ENCODE measurements around the gene ATRAID. TPM values are rescaled to one million over a fixed set of nuclear protein-coding genes. Genes with fewer than 3 reads are reported as not detected.

ATRAID gene
- total RNA-seq, 1 experiment from 2014 or later = 92.8 TPM

- H3F3A ChIP-seq (ENCODE audit: insufficient read depth, low read depth) = peaks cover 19% of the 10 kb centered on the region
- H3K4me1 ChIP-seq (replicated peaks; ENCODE audit: insufficient read depth) = peaks cover 14% of the 10 kb centered on the region
- peak overlapping the region; percentile 93; the same call in 1 of the 2 replicates for H3K4me2 ChIP-seq
- POLR2A ChIA-PET (ENCODE audit: unreplicated experiment) = no interaction called here
- DNase-seq = no peak
- H3K36me3 ChIP-seq (ENCODE audit: low read depth) = peaks cover 18% of the 10 kb centered on the region
- no peak for TF ChIP-seq EZH2 (IDR thresholded peaks at IDR 0.05; ENCODE audit: low read depth)
- TF ChIP-seq, protein P1, sequence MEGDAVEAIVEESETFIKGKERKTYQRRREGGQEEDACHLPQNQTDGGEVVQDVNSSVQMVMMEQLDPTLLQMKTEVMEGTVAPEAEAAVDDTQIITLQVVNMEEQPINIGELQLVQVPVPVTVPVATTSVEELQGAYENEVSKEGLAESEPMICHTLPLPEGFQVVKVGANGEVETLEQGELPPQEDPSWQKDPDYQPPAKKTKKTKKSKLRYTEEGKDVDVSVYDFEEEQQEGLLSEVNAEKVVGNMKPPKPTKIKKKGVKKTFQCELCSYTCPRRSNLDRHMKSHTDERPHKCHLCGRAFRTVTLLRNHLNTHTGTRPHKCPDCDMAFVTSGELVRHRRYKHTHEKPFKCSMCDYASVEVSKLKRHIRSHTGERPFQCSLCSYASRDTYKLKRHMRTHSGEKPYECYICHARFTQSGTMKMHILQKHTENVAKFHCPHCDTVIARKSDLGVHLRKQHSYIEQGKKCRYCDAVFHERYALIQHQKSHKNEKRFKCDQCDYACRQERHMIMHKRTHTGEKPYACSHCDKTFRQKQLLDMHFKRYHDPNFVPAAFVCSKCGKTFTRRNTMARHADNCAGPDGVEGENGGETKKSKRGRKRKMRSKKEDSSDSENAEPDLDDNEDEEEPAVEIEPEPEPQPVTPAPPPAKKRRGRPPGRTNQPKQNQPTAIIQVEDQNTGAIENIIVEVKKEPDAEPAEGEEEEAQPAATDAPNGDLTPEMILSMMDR (conservative IDR thresholded peaks at IDR 0.05) = no peak
- H4K20me1 ChIP-seq (ENCODE audit: insufficient read depth) = no peaks in the 10 kb centered on the region
- no peaks in the 10 kb centered on the region for H3K9me2 ChIP-seq (ENCODE audit: insufficient read depth)
- CTCF ChIA-PET = no interaction called here
- H3K27ac ChIP-seq = no peak overlapping the region
- intact Hi-C loops (cut with micrococcal nuclease; ENCODE audit: unreplicated experiment) = loop anchor here (10.0 kb wide), 2 partner anchors 84 to 106 kb away; partner anchors contain the start of genes MPV17, PREB and PRR30
- no peak overlapping the region for H3K4me3 ChIP-seq
- H3K27me3 ChIP-seq (ENCODE audit: insufficient read depth, low read depth) = no peaks in the 10 kb centered on the region
- H3K79me2 ChIP-seq (ENCODE audit: low read depth) = peaks cover 26% of the 10 kb centered on the region
- H3K9me3 ChIP-seq (ENCODE audit: insufficient read depth, low read depth) = no peaks in the 10 kb centered on the region
- no TSS peak for BruUV-seq (replicated peaks)
- no peak overlapping the region for H2AFZ ChIP-seq
Observed at GRCh38 chr2:27219091-27219490, 7.2 kb downstream of the ATRAID start.

GRCh38 chr2:27220091-27220490 is 8.2 kb downstream of the ATRAID start:
- H3F3A ChIP-seq (ENCODE audit: insufficient read depth, low read depth) = peaks cover 16% of the 10 kb centered on the region
- H3K36me3 ChIP-seq (ENCODE audit: low read depth) = peaks cover 18% of the 10 kb centered on the region
- no peaks in the 10 kb centered on the region for H3K9me2 ChIP-seq (ENCODE audit: insufficient read depth)
- no peak overlapping the region for H3K27ac ChIP-seq
- ChIA-PET POLR2A (ENCODE audit: unreplicated experiment) (interaction anchor here (0.7 kb wide), 1 partner anchor 81 kb away, joined by 6 read pairs; no protein-coding TSS in a partner anchor), CTCF (no interaction called here)
- H2AFZ ChIP-seq = no peak overlapping the region
- DNase-seq = no peak
- H3K27me3 ChIP-seq (ENCODE audit: insufficient read depth, low read depth) = no peaks in the 10 kb centered on the region
- H3K4me1 ChIP-seq (replicated peaks; ENCODE audit: insufficient read depth) = peaks cover 13% of the 10 kb centered on the region
- TF ChIP-seq EZH2 (IDR thresholded peaks at IDR 0.05; ENCODE audit: low read depth) = no peak
- TF ChIP-seq, protein P1 (conservative IDR thresholded peaks at IDR 0.05) = no peak
- no peak overlapping the region for H3K4me2 ChIP-seq
- H3K79me2 ChIP-seq (ENCODE audit: low read depth) = peaks cover 24% of the 10 kb centered on the region
- BruUV-seq (replicated peaks) = no TSS peak
- no peaks in the 10 kb centered on the region for H3K9me3 ChIP-seq (ENCODE audit: insufficient read depth, low read depth)
- intact Hi-C loops (cut with micrococcal nuclease; ENCODE audit: unreplicated experiment) = no loop called here
- H4K20me1 ChIP-seq (ENCODE audit: insufficient read depth) = no peaks in the 10 kb centered on the region
- H3K4me3 ChIP-seq = no peak overlapping the region

GRCh38 chr2:27221166-27221565 is 9.3 kb downstream of the ATRAID start:
- Histone ChIP-seq H3F3A (ENCODE audit: insufficient read depth, low read depth) (peaks cover 8% of the 10 kb centered on the region), H3K9me3 (ENCODE audit: insufficient read depth, low read depth) (no peaks in the 10 kb centered on the region), H3K4me1 (replicated peaks; ENCODE audit: insufficient read depth) (peaks cover 13% of the 10 kb centered on the region), H3K9me2 (ENCODE audit: insufficient read depth) (no peaks in the 10 kb centered on the region), H3K4me3 (no peak overlapping the region), H3K27me3 (ENCODE audit: insufficient read depth, low read depth) (no peaks in the 10 kb centered on the region), H3K36me3 (ENCODE audit: low read depth) (peaks cover 23% of the 10 kb centered on the region), H4K20me1 (ENCODE audit: insufficient read depth) (no peaks in the 10 kb centered on the region), H3K27ac (no peak overlapping the region), H2AFZ (no peak overlapping the region), H3K4me2 (no peak overlapping the region), H3K79me2 (ENCODE audit: low read depth) (peaks cover 24% of the 10 kb centered on the region)
- ChIA-PET CTCF (no interaction called here), POLR2A (ENCODE audit: unreplicated experiment) (no interaction called here)
- no TSS peak for BruUV-seq (replicated peaks)
- TF ChIP-seq, protein P1 (conservative IDR thresholded peaks at IDR 0.05) = no peak
- TF ChIP-seq EZH2 (IDR thresholded peaks at IDR 0.05; ENCODE audit: low read depth) = no peak
- no peak for DNase-seq
- intact Hi-C loops (cut with micrococcal nuclease; ENCODE audit: unreplicated experiment) = no loop called here

Measured in PC-9 (cell line).